GM18951 (cell line): ENCODE data around the gene GPR132.
"Not testable (repeated sequence)": the region's sequence is repeated elsewhere in the genome, so short reads cannot be mapped to it uniquely, and the experiment has no call there.

Source experiments
- POLR2A ChIP-seq: IDR thresholded peaks from 4 replicates; pipeline ENCODE4 v1.6.1; 2011; ENCODE audit warnings: mild to moderate bottlenecking; ENCODE audit not compliant: insufficient read length, insufficient read depth; ENCODE audit errors: extremely low read depth
- in situ Hi-C: fragments of 300-500 bp; cut with MboI; formaldehyde crosslinking; loops from one replicate; pipeline ENCODE4 v1.12.0; 2022; ENCODE audit warnings: low sequenced_read_pairs, mixed read lengths, inconsistent platforms; ENCODE audit not compliant: unreplicated experiment

GPR132 gene, protein sequence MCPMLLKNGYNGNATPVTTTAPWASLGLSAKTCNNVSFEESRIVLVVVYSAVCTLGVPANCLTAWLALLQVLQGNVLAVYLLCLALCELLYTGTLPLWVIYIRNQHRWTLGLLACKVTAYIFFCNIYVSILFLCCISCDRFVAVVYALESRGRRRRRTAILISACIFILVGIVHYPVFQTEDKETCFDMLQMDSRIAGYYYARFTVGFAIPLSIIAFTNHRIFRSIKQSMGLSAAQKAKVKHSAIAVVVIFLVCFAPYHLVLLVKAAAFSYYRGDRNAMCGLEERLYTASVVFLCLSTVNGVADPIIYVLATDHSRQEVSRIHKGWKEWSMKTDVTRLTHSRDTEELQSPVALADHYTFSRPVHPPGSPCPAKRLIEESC

DNA sequence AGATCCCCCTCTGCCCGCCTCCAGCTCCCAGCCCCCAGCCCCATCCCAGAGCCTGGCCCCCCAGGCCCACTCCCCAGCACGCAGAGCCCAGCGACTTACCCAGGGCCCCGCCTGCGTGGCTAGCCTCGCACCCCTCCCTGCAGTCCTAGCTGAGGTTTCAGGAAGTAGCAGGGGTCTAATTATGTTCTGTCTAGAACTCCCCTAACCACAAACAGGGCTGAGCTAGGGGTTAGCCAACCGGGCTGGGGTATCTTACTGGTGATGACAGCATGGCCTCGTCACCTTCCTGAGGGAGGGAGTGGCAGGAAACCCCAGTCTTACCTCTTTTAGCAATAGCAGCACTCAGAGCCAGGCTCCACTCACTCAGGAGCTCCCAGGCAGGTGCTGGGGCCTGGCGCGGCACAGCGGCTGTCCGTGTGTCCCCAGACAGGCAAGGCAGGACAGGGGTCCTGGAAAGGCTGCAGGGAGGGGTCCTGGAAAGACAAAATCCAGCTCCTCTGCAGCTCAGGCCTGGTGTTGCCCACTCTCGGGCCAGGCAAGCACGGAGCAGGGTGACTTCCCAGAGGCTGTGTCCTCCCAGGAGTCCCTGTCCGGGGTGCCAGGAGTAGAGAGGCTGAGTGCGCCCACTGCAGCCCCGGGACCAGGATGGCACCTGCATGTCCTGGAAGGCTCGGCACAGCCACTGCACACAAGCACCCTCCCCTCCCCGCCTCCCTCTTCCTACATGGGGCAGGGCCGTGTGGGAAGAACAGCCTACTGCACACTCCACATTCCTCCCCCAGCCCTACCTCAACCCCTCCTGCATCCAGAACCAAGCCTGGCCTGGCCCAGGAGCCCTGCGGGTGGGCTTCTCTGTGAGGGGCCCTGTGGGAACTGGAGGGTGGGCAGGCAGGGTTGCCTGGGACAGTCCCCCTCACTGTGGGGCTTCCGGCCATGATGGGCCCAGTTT lies at the start of gene GPR132:
TSS of gene GPR132 (minus strand) at position 151 of the 949 bp plus-strand sequence. CDS start 10,010 bp downstream, outside the sequence.
- TF ChIP-seq POLR2A = peak; percentile 96
- in situ Hi-C loops = no loop called here

DNA sequence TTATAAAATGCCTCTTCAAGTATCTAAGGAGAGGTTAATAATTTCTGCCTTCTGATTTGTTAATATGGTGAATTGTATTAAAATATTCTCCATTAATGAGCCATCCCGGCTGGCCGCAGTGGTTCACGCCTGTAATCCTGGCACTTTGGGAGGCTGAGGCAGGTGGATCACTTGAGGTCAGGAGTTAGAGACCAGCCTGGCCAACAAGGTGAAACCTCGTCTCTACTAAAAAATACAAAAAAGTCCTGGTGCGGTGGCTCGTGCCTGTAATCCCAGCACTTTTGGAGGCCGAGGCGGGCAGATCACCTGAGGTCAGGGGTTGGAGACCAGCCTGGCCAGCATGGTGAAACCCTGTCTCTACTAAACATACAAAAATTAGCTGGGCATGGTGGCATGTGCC lies 44.0 kb upstream of the GPR132 start:
- in situ Hi-C loops = not testable (repeated sequence)

DNA sequence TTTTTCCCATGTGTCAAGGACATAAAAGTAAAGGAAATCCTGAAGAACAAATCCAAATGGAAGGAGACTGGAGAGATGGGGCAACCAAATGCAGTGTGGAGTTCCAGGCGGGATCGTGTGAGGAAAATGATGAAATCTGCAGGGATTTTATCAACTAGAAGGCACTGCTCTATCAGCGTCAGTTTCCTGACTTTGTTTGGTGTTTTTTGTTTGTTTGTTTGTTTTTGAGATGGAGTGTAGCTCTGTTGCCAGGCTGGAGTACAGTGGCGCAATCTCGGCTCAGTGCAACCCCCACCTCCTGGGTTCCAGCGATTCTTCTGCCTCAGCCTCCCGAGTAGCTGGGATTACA lies 43.3 kb upstream of the GPR132 start:
- TF ChIP-seq POLR2A = no peak
- in situ Hi-C loops = no loop called here

DNA sequence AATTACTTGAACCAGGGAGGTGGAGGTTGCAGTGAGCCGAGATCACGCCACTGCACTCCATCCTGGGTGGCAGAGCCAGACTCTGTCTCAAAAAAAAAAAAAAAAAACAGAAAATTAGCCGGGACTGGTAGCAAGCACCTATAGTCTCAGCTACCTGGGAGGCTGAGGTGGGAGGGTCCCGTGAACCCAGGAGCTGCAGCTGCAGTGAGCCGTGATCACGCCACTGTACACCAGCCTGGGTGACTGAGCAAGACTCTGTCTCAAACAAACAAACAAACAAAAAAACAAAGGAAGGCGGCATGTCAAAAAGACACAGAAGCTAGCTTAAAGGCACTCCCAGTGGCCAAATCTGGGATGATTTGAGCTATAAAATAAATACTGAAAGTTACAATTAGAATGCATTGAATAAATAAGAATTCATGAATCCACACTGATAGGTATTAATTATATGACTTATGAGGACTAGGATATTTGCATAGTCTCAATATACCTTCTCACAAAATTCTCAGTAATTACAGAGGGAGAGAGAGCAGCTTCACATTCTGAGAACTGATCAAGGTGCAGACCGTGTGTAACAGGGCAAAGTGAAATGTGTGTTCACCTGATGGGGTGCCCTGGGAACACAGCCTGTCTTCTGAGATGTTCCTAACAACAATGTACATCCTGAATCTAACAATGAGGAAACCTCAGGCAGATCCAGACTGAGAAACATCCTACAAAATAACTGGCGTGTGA lies 42.7 kb upstream of the GPR132 start:
- TF ChIP-seq POLR2A = no peak
- in situ Hi-C loops = no loop called here

DNA sequence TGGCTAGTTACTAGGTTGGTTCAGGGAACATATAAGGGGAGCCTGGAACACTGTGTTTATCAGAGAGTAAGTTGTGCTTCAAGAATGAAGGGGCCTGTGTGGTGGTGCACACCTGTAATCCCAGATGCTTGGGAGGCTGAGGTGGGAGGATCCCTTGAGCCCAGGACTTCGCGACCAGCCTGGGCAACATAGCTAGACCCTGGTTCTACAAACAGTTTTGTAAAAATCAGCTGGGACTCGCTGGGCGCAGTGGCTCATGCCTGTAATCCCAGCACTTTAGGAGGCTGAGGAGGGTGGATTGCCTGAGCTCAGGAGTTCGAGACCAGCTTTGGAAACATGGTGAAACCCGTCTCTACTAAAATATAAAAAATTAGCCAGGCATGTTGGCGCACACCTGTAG lies 42.1 kb upstream of the GPR132 start:
- in situ Hi-C loops = no loop called here
- no peak for TF ChIP-seq POLR2A

DNA sequence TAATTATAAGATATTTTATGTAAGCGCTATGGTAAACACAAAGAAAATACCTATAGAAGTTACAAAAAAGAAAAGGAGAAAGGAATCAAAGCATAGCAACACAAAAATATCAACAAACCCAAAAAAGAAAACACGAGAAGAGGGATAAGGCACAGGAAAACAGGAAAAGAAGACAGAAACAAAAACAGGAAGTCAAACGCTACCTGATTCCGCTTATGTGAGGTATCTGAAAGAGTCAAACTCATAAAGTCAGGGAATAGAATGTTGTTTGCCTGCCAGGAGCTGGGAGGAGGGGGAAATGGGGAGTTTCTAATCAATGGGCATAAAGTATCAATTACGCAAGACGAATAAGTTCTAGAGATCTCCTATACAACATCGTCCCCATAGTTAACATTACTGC lies 39.9 kb upstream of the GPR132 start:
- no peak for TF ChIP-seq POLR2A

DNA sequence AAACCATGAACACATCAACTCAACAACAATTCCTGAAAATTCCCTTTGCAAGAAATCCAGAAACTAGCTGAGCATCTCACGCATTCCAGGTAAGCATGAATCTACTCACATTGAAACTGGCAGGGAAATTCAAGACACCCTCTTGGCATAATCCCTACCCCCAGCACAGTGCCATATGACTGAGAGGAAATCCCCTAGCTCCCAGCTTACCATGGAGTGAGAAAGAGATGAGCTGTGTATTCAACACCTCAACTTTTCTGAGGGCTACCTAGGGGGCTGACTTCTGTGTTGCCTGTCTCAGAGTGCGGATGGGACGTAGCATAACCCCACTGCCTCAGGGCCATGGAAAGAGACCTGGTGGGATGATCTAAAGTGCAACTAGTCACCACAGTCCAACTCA lies 37.7 kb upstream of the GPR132 start:
- TF ChIP-seq POLR2A = no peak
- in situ Hi-C loops = no loop called here

More for the DNA sequence above, 39.9 kb upstream of the GPR132 start:
- in situ Hi-C loops = no loop called here

DNA sequence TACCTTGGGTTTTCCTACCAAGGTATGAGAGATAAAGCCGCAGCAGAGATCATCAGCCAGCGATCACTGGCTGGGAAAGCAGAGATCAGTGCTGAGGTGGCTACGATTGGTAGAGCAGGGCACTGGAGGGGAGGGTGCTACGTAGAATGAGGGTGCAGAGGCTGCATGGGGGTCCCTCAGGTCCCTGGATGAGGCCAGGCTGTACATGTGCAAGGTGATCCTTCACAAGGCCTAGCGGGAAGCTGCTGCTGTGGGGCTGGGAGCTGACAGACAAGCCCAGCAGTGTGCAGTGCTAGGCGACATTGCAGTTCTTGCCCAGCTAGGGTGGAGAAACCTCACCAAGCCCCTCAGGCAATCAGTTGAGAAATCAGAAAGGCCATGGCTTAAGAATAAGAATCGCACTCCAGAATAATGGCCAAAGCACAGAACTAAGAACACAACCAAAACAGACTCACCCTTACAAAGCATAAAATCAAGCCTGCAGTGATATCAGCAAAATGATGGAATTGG lies 37.2 kb upstream of the GPR132 start:
- no peak for TF ChIP-seq POLR2A
- in situ Hi-C loops = no loop called here

DNA sequence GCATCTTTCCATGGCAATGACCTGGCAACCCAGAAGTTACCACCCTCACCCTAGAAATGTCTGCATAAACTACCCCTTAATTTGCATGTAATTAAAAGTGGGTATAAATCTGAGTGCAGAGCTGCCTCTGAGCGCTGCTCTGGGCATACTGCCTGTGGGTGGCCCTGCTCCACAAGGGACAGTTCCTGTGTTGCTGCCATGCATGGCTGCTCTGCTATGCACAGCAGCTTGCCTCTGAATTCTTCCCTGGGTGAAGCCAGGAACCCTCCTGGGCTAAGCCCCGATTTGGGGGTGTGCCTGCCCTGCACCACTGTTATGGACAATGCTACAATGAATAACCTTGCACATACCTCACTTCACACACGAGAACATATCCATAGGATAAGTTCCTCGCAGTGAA lies 35.7 kb upstream of the GPR132 start:
- TF ChIP-seq POLR2A = no peak
- in situ Hi-C loops = no loop called here

DNA sequence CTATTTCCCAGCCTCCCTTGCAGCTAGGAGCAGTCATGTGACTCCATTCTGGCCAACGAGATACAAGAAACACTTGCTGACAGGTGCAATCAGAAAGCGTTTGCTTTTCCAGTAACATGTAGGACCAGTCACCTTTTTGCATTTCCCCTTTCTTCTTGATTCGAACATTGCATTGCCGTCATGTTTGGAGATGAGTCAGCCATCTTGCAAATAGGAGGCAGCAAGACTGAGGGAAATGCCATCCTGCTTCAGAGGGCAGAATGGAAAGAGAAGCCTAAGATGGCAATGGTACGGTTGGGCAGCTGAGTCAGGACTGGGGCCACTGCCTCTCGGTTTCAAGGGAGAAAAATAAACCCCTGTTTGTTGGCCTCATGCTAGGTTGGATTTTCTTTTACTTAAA lies 34.5 kb upstream of the GPR132 start:
- TF ChIP-seq POLR2A = no peak
- in situ Hi-C loops = loop anchor here (10.0 kb wide), 2 partner anchors 65 to 245 kb away; partner anchors contain the start of gene JAG2

DNA sequence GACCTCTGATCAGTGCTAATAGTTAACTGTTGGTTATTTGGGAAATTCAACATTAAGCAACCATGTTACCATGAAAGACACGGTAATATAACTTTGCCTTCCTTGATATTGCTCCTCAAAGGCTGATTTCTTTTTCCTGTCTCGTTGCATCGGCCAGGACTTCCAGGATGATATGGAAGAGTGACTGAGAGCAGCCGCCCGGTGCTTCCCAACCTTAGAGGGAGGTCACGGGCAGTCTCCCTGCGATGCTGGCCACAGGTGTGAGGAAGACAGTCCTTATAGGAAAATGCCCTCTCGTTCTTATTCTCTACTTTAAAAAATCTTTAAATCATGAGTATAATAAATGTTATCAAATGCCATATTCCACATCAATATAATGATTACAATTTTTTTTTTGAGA lies 33.1 kb upstream of the GPR132 start:
- no peak for TF ChIP-seq POLR2A
- in situ Hi-C loops = loop anchor here (10.0 kb wide), 2 partner anchors 66 to 246 kb away; partner anchors contain the start of gene JAG2

DNA sequence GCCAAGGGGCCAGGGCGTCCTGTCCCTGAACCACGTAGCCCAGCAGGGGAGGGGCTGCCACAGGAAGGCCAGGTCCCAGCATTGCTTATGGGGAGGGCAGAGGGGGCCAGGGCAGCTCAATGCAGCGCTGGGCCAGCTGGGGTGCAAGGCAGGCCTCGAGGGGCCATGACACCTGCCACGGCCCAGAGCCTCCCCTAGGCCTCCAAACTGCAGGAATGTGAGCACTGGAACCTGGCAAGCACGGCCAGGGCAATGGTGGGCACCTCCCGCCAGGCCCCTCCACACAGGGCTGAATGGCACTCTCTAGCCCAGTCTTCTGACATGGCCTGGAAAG lies 32.5 kb upstream of the GPR132 start:
- in situ Hi-C loops = loop anchor here (10.0 kb wide), 2 partner anchors 67 to 247 kb away; partner anchors contain the start of gene JAG2

DNA sequence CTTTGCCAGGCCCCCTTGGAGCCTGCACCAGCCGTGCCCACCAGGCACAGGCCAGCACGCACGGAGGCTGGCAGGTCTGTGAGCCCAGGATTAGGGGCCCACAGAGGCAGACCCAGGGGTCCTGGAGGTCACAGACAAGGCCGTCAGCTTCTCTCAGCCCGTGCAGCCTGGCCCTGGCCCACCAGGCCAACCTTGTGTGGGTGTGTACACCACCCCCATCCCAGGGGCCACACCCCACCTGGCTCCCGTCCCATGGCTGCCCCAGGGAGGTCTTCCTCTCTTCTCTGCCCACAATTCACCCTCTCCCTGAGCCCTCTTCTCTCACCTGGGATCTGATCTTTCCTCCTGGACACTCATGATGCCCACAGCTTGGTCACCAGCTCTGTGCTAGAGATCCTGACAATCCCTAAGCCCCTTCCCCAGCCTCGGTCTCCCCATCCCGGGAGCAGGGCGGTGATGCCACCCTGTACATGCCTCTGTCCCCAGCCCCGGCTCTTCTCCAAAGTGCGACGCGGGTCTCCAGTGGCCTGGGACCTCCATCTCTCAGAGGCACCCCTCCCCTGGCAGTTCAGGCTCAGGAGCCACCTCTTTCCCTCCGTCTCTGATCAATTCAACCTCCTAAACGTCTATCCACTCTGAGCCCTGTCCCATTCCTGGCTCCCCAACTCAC lies 31.1 kb upstream of the GPR132 start:
- no peak for TF ChIP-seq POLR2A
- in situ Hi-C loops = loop anchor here (10.0 kb wide), 2 partner anchors 68 to 248 kb away; partner anchors contain the start of gene JAG2

More for the DNA sequence above, 32.5 kb upstream of the GPR132 start:
- no peak for TF ChIP-seq POLR2A
